HFFc6 (cell line): ENCODE data around the gene ZNF180. TPM values are rescaled to one million over a fixed set of nuclear protein-coding genes. Genes with fewer than 3 reads are reported as not detected.

ENCODE experiments used
- DNase-seq: peaks from one replicate; pipeline ENCODE4 v3.0.0-alpha.2; 2018
- H3K27ac Mint-ChIP-seq: 2 replicates; pipeline ENCODE4 v1.8.0; 2020; ENCODE audit warnings: mild to moderate bottlenecking, mixed read lengths
- H3K27me3 Mint-ChIP-seq: 2 replicates; pipeline ENCODE4 v1.8.0; 2021; ENCODE audit warnings: mild to moderate bottlenecking, moderate library complexity, mixed read lengths; ENCODE audit not compliant: insufficient read depth
- H3K36me3 Mint-ChIP-seq: 2 replicates; pipeline ENCODE4 v1.8.0; 2021; ENCODE audit warnings: low read depth, mixed read lengths
- H3K4me1 Mint-ChIP-seq: 2 replicates; pipeline ENCODE4 v1.8.0; 2020; ENCODE audit warnings: low read depth, mixed read lengths
- H3K4me3 Mint-ChIP-seq: 2 replicates; pipeline ENCODE4 v1.8.0; 2020; ENCODE audit warnings: mild to moderate bottlenecking, moderate library complexity, mixed read lengths
- H3K9me3 Mint-ChIP-seq: 2 replicates; pipeline ENCODE4 v1.8.0; 2020; ENCODE audit warnings: mild to moderate bottlenecking, mixed read lengths
- CTCF ChIP-seq: fragments of 200-600 bp; sonication (generic); IDR thresholded peaks from 2 replicates; pipeline ENCODE4 v1.5.0; 2021; ENCODE audit warnings: antibody characterized with exemption, mild to moderate bottlenecking
- total RNA-seq, 6 experiments: library from RNA; stranded (reverse); fragmentation: NEBNext Ultra II Directional; extraction: Animal tissue kit (Norgen Biotek cat#: 25700); gene quantifications; 2 replicates in 1 of 6; 3 replicates in 5 of 6; pipeline ENCODE4 v1.2.3, GENCODE V29; 2021

The ZNF180 gene
- total RNA-seq, 6 experiments from 2014 or later = 4.2 to 6.5 (median 5.8) TPM

DNA sequence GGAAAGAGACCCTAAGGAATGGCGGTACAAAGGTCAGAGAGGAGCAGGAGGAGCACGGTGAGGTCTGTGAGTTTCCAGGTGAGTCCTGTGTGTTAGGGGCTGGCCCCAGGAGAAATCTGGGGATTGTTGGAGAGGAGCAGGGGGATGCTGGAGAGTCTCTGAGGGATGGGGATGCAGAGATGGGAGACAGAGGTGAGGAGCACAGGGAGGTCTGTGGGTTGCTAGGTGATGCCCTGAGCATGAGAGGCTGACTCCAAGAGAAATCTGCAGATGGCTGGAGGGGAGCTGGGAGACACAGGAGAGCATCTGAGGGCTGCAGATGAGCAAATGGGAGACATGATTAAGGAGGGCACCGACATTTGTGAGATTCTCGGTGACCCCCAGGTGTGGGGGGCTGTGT, 48.0 kb downstream of the ZNF180 start:
- Mint-ChIP-seq H3K4me1 (peaks cover 14% of the 10 kb centered on the region), H3K36me3 (peaks cover 37% of the 10 kb centered on the region), H3K27me3 (peaks cover 8% of the 10 kb centered on the region), H3K9me3 (peaks cover 65% of the 10 kb centered on the region), H3K4me3 (no peak overlapping the region), H3K27ac (no peak overlapping the region)
- DNase-seq = no peak
- no peak for TF ChIP-seq CTCF

- Mint-ChIP-seq H3K27ac (no peak overlapping the region), H3K9me3 (peaks cover 66% of the 10 kb centered on the region), H3K4me3 (no peak overlapping the region), H3K27me3 (peaks cover 8% of the 10 kb centered on the region), H3K36me3 (peaks cover 42% of the 10 kb centered on the region), H3K4me1 (peaks cover 19% of the 10 kb centered on the region)
- no peak for DNase-seq
- no peak for TF ChIP-seq CTCF
These were observed 48.6 kb downstream of the ZNF180 start for GRCh38 chr19:44451687-44452086.

GRCh38 chr19:44447916-44448674, 52.2 kb downstream of the ZNF180 start, which contains the start of gene ZNF229:
Gene ZNF229 (minus strand): TSS chr19:44448472. CDS start chr19:44442847, 5,625 bp downstream.
- H3K36me3 Mint-ChIP-seq = peaks cover 68% of the 10 kb centered on the region
- peak within 1 kb of the TSS; percentile 97 for H3K4me3 Mint-ChIP-seq
- H3K4me1 Mint-ChIP-seq = peaks cover 22% of the 10 kb centered on the region
- peaks cover 5% of the 10 kb centered on the region for H3K27me3 Mint-ChIP-seq
- TF ChIP-seq CTCF = no peak
- peaks cover 64% of the 10 kb centered on the region for H3K9me3 Mint-ChIP-seq
- DNase-seq = peak; percentile 88
- H3K27ac Mint-ChIP-seq = peak within 1 kb of the TSS; percentile 95

- H3K27me3 Mint-ChIP-seq = no peaks in the 10 kb centered on the region; the same call in 1 of the 2 replicates
- no peak overlapping the region for H3K27ac Mint-ChIP-seq
- TF ChIP-seq CTCF = no peak
- no peak for DNase-seq
- H3K4me1 Mint-ChIP-seq = no peaks in the 10 kb centered on the region
- H3K4me3 Mint-ChIP-seq = no peak overlapping the region
- H3K9me3 Mint-ChIP-seq = peaks cover 43% of the 10 kb centered on the region
- peaks cover 90% of the 10 kb centered on the region for H3K36me3 Mint-ChIP-seq
These were observed 61.9 kb downstream of the ZNF180 start for GRCh38 chr19:44438441-44438840.

GRCh38 chr19:44435441-44435840, 64.9 kb downstream of the ZNF180 start:
- Mint-ChIP-seq H3K27me3 (no peaks in the 10 kb centered on the region; the same call in 1 of the 2 replicates), H3K27ac (no peak overlapping the region), H3K4me1 (peaks cover 10% of the 10 kb centered on the region), H3K9me3 (peaks cover 61% of the 10 kb centered on the region), H3K4me3 (no peak overlapping the region), H3K36me3 (peaks cover 91% of the 10 kb centered on the region)
- no peak for DNase-seq
- TF ChIP-seq CTCF = no peak
